GM18861 (cell line): ENCODE results near the gene DTNB.
A peak's percentile ranks its signal among the peaks of the same experiment; 100 is the strongest.

Experiments
- ATAC-seq: cut with Tn5 transposase; IDR thresholded peaks from one replicate; pipeline ENCODE4 v1.9.1; 2021; ENCODE audit not compliant: unreplicated experiment

Gene DTNB

GRCh38 chr2:25349397-25349796, 324.0 kb downstream of the DTNB start:
- no peak for ATAC-seq

GRCh38 chr2:25347846-25348245, 325.5 kb downstream of the DTNB start:
- ATAC-seq, result no peak

- no peak for ATAC-seq
These were observed 326.1 kb downstream of the DTNB start for GRCh38 chr2:25347205-25347815.

- ATAC-seq, result no peak
These were observed 330.1 kb downstream of the DTNB start for GRCh38 chr2:25343187-25343825.

GRCh38 chr2:25342372-25343186, 330.8 kb downstream of the DTNB start:
- ATAC-seq, result peak; percentile 64

GRCh38 chr2:25341753-25342371, 331.5 kb downstream of the DTNB start, which contains the start of gene DNMT3A:
Gene DNMT3A (minus strand): TSS chr2:25341925. CDS start chr2:25313984, 27,941 bp downstream.
- peak; percentile 11 for ATAC-seq

GRCh38 chr2:25341011-25341727, 332.2 kb downstream of the DTNB start:
- ATAC-seq, result peak; percentile 17

GRCh38 chr2:25340181-25340921, 333.0 kb downstream of the DTNB start:
- no peak for ATAC-seq

- ATAC-seq, result no peak
These were observed 333.6 kb downstream of the DTNB start for GRCh38 chr2:25339791-25340180.

- no peak for ATAC-seq
These were observed 334.1 kb downstream of the DTNB start for GRCh38 chr2:25339211-25339674.

- no peak for ATAC-seq
These were observed 335.0 kb downstream of the DTNB start for GRCh38 chr2:25338401-25338800.

- ATAC-seq, result no peak
These were observed 335.5 kb downstream of the DTNB start for GRCh38 chr2:25337891-25338290.

- no peak for ATAC-seq
These were observed 336.1 kb downstream of the DTNB start for GRCh38 chr2:25337276-25337675.

GRCh38 chr2:25336383-25336841, 337.0 kb downstream of the DTNB start:
- no peak for ATAC-seq

GRCh38 chr2:25335971-25336370, 337.4 kb downstream of the DTNB start:
- no peak for ATAC-seq

- no peak for ATAC-seq
These were observed 338.2 kb downstream of the DTNB start for GRCh38 chr2:25335204-25335603.

GRCh38 chr2:25334482-25334881, 338.9 kb downstream of the DTNB start:
- no peak for ATAC-seq

GRCh38 chr2:25333981-25334380, 339.4 kb downstream of the DTNB start:
- no peak for ATAC-seq

- no peak for ATAC-seq
These were observed 340.8 kb downstream of the DTNB start for GRCh38 chr2:25332571-25332970.
